ENCODE results near the gene SLC23A2. TPM values are rescaled to one million over a fixed set of nuclear protein-coding genes. Genes with fewer than 3 reads are reported as not detected.

SLC23A2 gene
- total and polyA plus RNA-seq, 4 donors = 9.1 to 48.4 (median 14.7) TPM

GRCh38 chr20:4989570-4989969 is 11.7 kb downstream of the SLC23A2 start:
- Histone ChIP-seq H3K4me3 (ENCODE audit: low read depth in 1 of 3, low read length in 3 of 3) (no peak overlapping the region), H3K36me3 (ENCODE audit: control insufficient read depth in 4 of 4, insufficient read depth in 3 of 4, low read depth in 1 of 4, low read length in 3 of 4) (peaks cover 0 to 4% (median 0%) of the 10 kb centered on the region in 4 donors), H3K9ac (ENCODE audit: low read depth in 1 of 2, low read length in 2 of 2) (no peak overlapping the region), H3K27me3 (ENCODE audit: control insufficient read depth in 4 of 4, insufficient read depth in 4 of 4, low read length in 3 of 4) (no peaks in the 10 kb centered on the region), H3K9me3 (ENCODE audit: control insufficient read depth in 4 of 4, low read length in 3 of 4) (no peaks in the 10 kb centered on the region), H3K4me1 (ENCODE audit: control insufficient read depth in 4 of 4, insufficient read depth in 4 of 4, low read length in 3 of 4) (peaks cover 0 to 5% (median under 1%) of the 10 kb centered on the region in 4 donors), H3K27ac (ENCODE audit: low read depth in 1 of 2, low read length in 2 of 2) (no peak overlapping the region)
- no peak for TF ChIP-seq SP1 (IDR thresholded peaks at IDR 0.05)
- TF ChIP-seq MAX (IDR thresholded peaks at IDR 0.05) = no peak
- TF ChIP-seq EGR1 (IDR thresholded peaks at IDR 0.05; ENCODE audit: low read depth in 2 of 2) = no peak
- no peak for TF ChIP-seq ZBTB33 (IDR thresholded peaks at IDR 0.05)
- no peak for TF ChIP-seq HNF4A (conservative IDR thresholded peaks at IDR 0.05)
- DNase-seq (ENCODE audit: low spot score) = no peak
- WGBS = 86% methylated on average over 5 of the region's 5 CpGs

- Histone ChIP-seq H3K9me3 (ENCODE audit: control insufficient read depth in 4 of 4, low read length in 3 of 4) (no peaks in the 10 kb centered on the region), H3K27me3 (ENCODE audit: control insufficient read depth in 4 of 4, insufficient read depth in 4 of 4, low read length in 3 of 4) (no peaks in the 10 kb centered on the region), H3K9ac (ENCODE audit: low read depth in 1 of 2, low read length in 2 of 2) (no peak overlapping the region), H3K36me3 (ENCODE audit: control insufficient read depth in 4 of 4, insufficient read depth in 3 of 4, low read depth in 1 of 4, low read length in 3 of 4) (peaks cover 0 to 4% (median 0%) of the 10 kb centered on the region in 4 donors), H3K27ac (ENCODE audit: low read depth in 1 of 2, low read length in 2 of 2) (no peak overlapping the region), H3K4me1 (ENCODE audit: control insufficient read depth in 4 of 4, insufficient read depth in 4 of 4, low read length in 3 of 4) (peaks cover 0 to 5% (median under 1%) of the 10 kb centered on the region in 4 donors), H3K4me3 (ENCODE audit: low read depth in 1 of 3, low read length in 3 of 3) (no peak overlapping the region)
- WGBS = 73% methylated on average over 6 of the region's 6 CpGs
- TF ChIP-seq SP1 (IDR thresholded peaks at IDR 0.05) (no peak), EGR1 (IDR thresholded peaks at IDR 0.05; ENCODE audit: low read depth in 2 of 2) (no peak), FOXA1 (IDR thresholded peaks at IDR 0.05) (no peak), REST (IDR thresholded peaks at IDR 0.05) (no peak), MAX (IDR thresholded peaks at IDR 0.05) (no peak), HNF4A (conservative IDR thresholded peaks at IDR 0.05) (no peak)
- DNase-seq (ENCODE audit: low spot score) = no peak
Observed at GRCh38 chr20:4987130-4987529, 14.2 kb downstream of the SLC23A2 start.

GRCh38 chr20:4985658-4986057 is 15.7 kb downstream of the SLC23A2 start:
- peaks cover 0 to 4% (median 1%) of the 10 kb centered on the region in 4 donors for H3K36me3 ChIP-seq (ENCODE audit: control insufficient read depth in 4 of 4, insufficient read depth in 3 of 4, low read depth in 1 of 4, low read length in 3 of 4)
- H3K9ac ChIP-seq (ENCODE audit: low read depth in 1 of 2, low read length in 2 of 2) = no peak overlapping the region
- no peak for DNase-seq (ENCODE audit: low spot score)
- H3K9me3 ChIP-seq (ENCODE audit: control insufficient read depth in 4 of 4, low read length in 3 of 4) = no peaks in the 10 kb centered on the region
- no peaks in the 10 kb centered on the region for H3K27me3 ChIP-seq (ENCODE audit: control insufficient read depth in 4 of 4, insufficient read depth in 4 of 4, low read length in 3 of 4)
- 94% methylated on average over 3 of the region's 3 CpGs for WGBS
- no peak overlapping the region for H3K27ac ChIP-seq (ENCODE audit: low read depth in 1 of 2, low read length in 2 of 2)
- H3K4me3 ChIP-seq (ENCODE audit: low read depth in 1 of 3, low read length in 3 of 3) = no peak overlapping the region
- peaks cover 0 to 5% (median under 1%) of the 10 kb centered on the region in 4 donors for H3K4me1 ChIP-seq (ENCODE audit: control insufficient read depth in 4 of 4, insufficient read depth in 4 of 4, low read length in 3 of 4)
- TF ChIP-seq GABPA (IDR thresholded peaks at IDR 0.05 in 1 of 2, conservative IDR thresholded peaks at IDR 0.05 in 1 of 2) (no peak), SP1 (IDR thresholded peaks at IDR 0.05) (no peak), RAD21 (IDR thresholded peaks at IDR 0.05) (no peak), FOXA2 (IDR thresholded peaks at IDR 0.05) (no peak), ZBTB33 (IDR thresholded peaks at IDR 0.05) (no peak), EGR1 (IDR thresholded peaks at IDR 0.05; ENCODE audit: low read depth in 2 of 2) (no peak), ATF3 (IDR thresholded peaks at IDR 0.05) (no peak), CTCF (IDR thresholded peaks at IDR 0.05; ENCODE audit: low read depth, low read length, missing input control) (no peak), RXRA (IDR thresholded peaks at IDR 0.05) (no peak), FOXA1 (IDR thresholded peaks at IDR 0.05) (no peak)

Measured in liver (tissue), 9 donors.